Fibroblast of villous mesenchyme (primary cell): Measurements from ENCODE around the gene TIGD2. TPM values are rescaled to one million over a fixed set of nuclear protein-coding genes. Genes with fewer than 3 reads are reported as not detected.
"Not testable (repeated sequence)": the region's sequence is repeated elsewhere in the genome, so short reads cannot be mapped to it uniquely, and the experiment has no call there.

ENCODE experiments used
- DNase-seq: peaks from one replicate; pipeline ENCODE4 v3.0.0-alpha.2; 2010; ENCODE audit warnings: low read depth
- H3K4me3 ChIP-seq: 2 replicates; pipeline ENCODE4 v1.5.1; 2011; ENCODE audit warnings: low read depth, mild to moderate bottlenecking, low read length
- total RNA-seq: library from RNA; depleted of rRNA; stranded (reverse); fragments of >200 nt; gene quantifications from 2 replicates; pipeline ENCODE4 v1.2.3, GENCODE V29; 2012
- TF ChIP-seq, protein P1 (sequence below): IDR thresholded peaks from 2 replicates; pipeline ENCODE4 v1.5.1; 2012; ENCODE audit warnings: low read depth, mild to moderate bottlenecking, low read length; ENCODE audit not compliant: insufficient read depth

Gene TIGD2
- total RNA-seq, 1 donor, result 12.5 TPM

GRCh38 chr4:89140168-89140759 lies 28.9 kb downstream of the TIGD2 start:
- TF ChIP-seq, protein P1, sequence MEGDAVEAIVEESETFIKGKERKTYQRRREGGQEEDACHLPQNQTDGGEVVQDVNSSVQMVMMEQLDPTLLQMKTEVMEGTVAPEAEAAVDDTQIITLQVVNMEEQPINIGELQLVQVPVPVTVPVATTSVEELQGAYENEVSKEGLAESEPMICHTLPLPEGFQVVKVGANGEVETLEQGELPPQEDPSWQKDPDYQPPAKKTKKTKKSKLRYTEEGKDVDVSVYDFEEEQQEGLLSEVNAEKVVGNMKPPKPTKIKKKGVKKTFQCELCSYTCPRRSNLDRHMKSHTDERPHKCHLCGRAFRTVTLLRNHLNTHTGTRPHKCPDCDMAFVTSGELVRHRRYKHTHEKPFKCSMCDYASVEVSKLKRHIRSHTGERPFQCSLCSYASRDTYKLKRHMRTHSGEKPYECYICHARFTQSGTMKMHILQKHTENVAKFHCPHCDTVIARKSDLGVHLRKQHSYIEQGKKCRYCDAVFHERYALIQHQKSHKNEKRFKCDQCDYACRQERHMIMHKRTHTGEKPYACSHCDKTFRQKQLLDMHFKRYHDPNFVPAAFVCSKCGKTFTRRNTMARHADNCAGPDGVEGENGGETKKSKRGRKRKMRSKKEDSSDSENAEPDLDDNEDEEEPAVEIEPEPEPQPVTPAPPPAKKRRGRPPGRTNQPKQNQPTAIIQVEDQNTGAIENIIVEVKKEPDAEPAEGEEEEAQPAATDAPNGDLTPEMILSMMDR, result no peak
- no peak for DNase-seq

GRCh38 chr4:89142691-89143669 lies 31.6 kb downstream of the TIGD2 start:
- DNase-seq, result no peak
- TF ChIP-seq, protein P1, result no peak
- H3K4me3 ChIP-seq, result no peak overlapping the region

More at GRCh38 chr4:89140168-89140759, 28.9 kb downstream of the TIGD2 start:
- H3K4me3 ChIP-seq, result no peak overlapping the region

- not testable (repeated sequence) for H3K4me3 ChIP-seq, DNase-seq
Observed at GRCh38 chr4:89144652-89145051, 33.3 kb downstream of the TIGD2 start.

DNA sequence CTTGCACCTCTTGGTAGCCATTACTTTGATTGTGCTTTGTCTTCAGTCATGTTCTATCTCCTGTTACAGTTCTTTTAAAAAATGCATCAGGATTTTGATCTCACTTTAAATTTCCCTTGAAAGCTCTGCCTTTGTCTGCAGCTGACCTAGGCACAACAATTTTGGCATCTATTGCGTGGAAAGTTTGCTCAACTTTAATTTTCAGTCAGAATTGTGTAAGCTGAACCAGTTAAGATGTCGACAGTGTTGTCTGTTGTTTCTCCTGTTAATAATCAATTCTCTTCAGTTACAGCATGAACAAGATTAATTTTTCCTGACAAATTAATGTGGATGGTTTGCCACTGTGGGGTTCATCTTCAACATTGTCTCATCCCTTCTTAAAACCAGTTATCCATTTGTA lies 34.9 kb downstream of the TIGD2 start:
- no peak for DNase-seq
- no peak overlapping the region for H3K4me3 ChIP-seq
- TF ChIP-seq, protein P1, result no peak

- no peak for DNase-seq
- TF ChIP-seq, protein P1, result no peak
- H3K4me3 ChIP-seq, result no peak overlapping the region
Observed at GRCh38 chr4:89152972-89153371, 41.6 kb downstream of the TIGD2 start.

DNA sequence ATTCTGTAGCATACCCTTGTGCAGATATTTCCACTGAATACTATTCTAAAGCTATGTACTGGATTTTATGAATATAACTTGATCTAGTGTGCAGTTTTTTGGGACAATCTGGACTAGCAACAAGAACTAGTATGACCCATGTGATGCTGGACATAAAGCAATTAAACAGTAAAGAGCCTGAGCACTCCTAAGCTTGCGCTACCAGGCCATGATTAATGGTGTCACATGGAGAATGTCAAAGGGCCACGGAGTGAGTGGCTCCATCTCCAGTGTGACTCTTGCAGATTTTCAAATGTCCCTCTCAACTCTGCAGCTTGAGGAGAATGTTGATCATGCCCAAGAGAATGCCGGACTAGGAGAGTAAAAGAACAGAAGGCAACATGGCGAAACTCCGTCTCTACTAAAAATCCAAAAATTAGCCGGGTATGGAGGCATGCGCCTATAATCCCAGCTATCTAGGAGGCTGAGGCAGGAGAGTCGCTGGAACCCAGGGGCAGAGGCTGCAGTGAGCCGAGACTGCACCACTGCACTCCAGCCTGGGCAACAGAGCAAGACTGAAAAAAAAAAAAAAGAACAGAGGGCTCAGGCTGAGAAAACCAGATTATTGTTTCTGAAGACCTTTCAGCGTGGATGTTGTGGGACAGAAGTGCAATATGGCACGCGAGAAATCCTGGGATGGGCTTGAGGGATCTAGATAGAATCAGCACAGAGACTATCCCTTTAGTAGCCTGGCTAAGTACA lies 45.0 kb downstream of the TIGD2 start:
- no peak for DNase-seq
- no peak overlapping the region for H3K4me3 ChIP-seq
- TF ChIP-seq, protein P1, result no peak
